Measurements from ENCODE around the gene FHIT. TPM values are rescaled to one million over a fixed set of nuclear protein-coding genes. Genes with fewer than 3 reads are reported as not detected.

Gene FHIT
- polyA plus RNA-seq, 1 of the 3 experiments (the other 2 are of a cell fraction), result 0.41 TPM

GRCh38 chr3:59788801-59789200 lies 1462.5 kb downstream of the FHIT start:
- Histone ChIP-seq H4K20me1 (ENCODE audit: insufficient read depth) (no peaks in the 10 kb centered on the region), H3K27me3 (ENCODE audit: insufficient read depth) (no peaks in the 10 kb centered on the region), H3K9me2 (no peaks in the 10 kb centered on the region), H3K79me2 (ENCODE audit: insufficient read depth) (no peaks in the 10 kb centered on the region), H3K4me1 (ENCODE audit: control insufficient read depth in 1 of 2, insufficient read depth in 2 of 2, low read depth in 1 of 2, low read length in 1 of 2) (peaks cover 0 to 4% of the 10 kb centered on the region in 2 experiments; a peak in 1 of 4 replicates), H3K36me3 (replicated peaks in 1 of 2; ENCODE audit: control insufficient read depth in 1 of 2, insufficient read depth in 2 of 2, low read length in 1 of 2) (no peaks in the 10 kb centered on the region), H3K27ac (ENCODE audit: low read depth in 2 of 2, low read length in 1 of 2) (no peak overlapping the region), H3F3A (replicated peaks; ENCODE audit: insufficient read depth) (no peaks in the 10 kb centered on the region), H3K9me3 (no peaks in the 10 kb centered on the region), H2AFZ (ENCODE audit: low read depth) (no peak overlapping the region), H3K4me3 (ENCODE audit: low read depth in 2 of 2, low read length in 1 of 2) (no peak overlapping the region), H3K9ac (no peak overlapping the region), H3K4me2 (no peak overlapping the region)
- ChIA-PET POLR2A (no interaction called here), CTCF (no interaction called here)
- no peak for TF ChIP-seq FOXJ3 (CRISPR knock-in tag; IDR thresholded peaks at IDR 0.05)
- TF ChIP-seq MEF2A (IDR thresholded peaks at IDR 0.05; ENCODE audit: borderline replicate concordance, low read depth), result no peak
- no peak for TF ChIP-seq FOSL2 (IDR thresholded peaks at IDR 0.05; ENCODE audit: borderline replicate concordance, low read depth)
- no peak for TF ChIP-seq MAX (IDR thresholded peaks at IDR 0.05; ENCODE audit: low read depth)
- TF ChIP-seq TCF12 (IDR thresholded peaks at IDR 0.05), result no peak
- TF ChIP-seq NFIC (IDR thresholded peaks at IDR 0.05; ENCODE audit: borderline replicate concordance), result no peak
- no peak for TF ChIP-seq FOXM1 (IDR thresholded peaks at IDR 0.05; ENCODE audit: low read depth)
- no peak for TF ChIP-seq PBX3 (IDR thresholded peaks at IDR 0.05)
- WGBS (ENCODE audit: low lambda C conversion rate), result 80% methylated on average over 4 of the region's 4 CpGs
- no peak for DNase-seq

- Histone ChIP-seq H3K9ac (no peak overlapping the region), H3K4me3 (ENCODE audit: low read depth in 2 of 2, low read length in 1 of 2) (no peak overlapping the region), H3K9me2 (no peaks in the 10 kb centered on the region), H3F3A (replicated peaks; ENCODE audit: insufficient read depth) (no peaks in the 10 kb centered on the region), H3K9me3 (no peaks in the 10 kb centered on the region), H4K20me1 (ENCODE audit: insufficient read depth) (no peaks in the 10 kb centered on the region), H3K4me1 (ENCODE audit: control insufficient read depth in 1 of 2, insufficient read depth in 2 of 2, low read depth in 1 of 2, low read length in 1 of 2) (peaks cover 0 to 4% of the 10 kb centered on the region in 2 experiments; a peak in 1 of 4 replicates), H3K36me3 (replicated peaks in 1 of 2; ENCODE audit: control insufficient read depth in 1 of 2, insufficient read depth in 2 of 2, low read length in 1 of 2) (no peaks in the 10 kb centered on the region), H3K4me2 (no peak overlapping the region), H2AFZ (ENCODE audit: low read depth) (no peak overlapping the region), H3K79me2 (ENCODE audit: insufficient read depth) (no peaks in the 10 kb centered on the region), H3K27ac (ENCODE audit: low read depth in 2 of 2, low read length in 1 of 2) (no peak overlapping the region), H3K27me3 (ENCODE audit: insufficient read depth) (no peaks in the 10 kb centered on the region)
- 61% methylated on average over 3 of the region's 3 CpGs for WGBS (ENCODE audit: low lambda C conversion rate)
- no peak for TF ChIP-seq MAX (IDR thresholded peaks at IDR 0.05; ENCODE audit: low read depth)
- no peak for TF ChIP-seq EP300 (IDR thresholded peaks at IDR 0.05; ENCODE audit: borderline replicate concordance in 1 of 2, low read depth in 1 of 2, low read length in 1 of 2)
- no peak for TF ChIP-seq USF1 (IDR thresholded peaks at IDR 0.05; ENCODE audit: borderline replicate concordance, low read depth)
- no peak for TF ChIP-seq MXI1 (IDR thresholded peaks at IDR 0.05; ENCODE audit: low read depth, low read length)
- TF ChIP-seq YY1 (IDR thresholded peaks at IDR 0.05; ENCODE audit: low read depth), result no peak
- no peak for TF ChIP-seq CTCF (IDR thresholded peaks at IDR 0.05)
- TF ChIP-seq IRF3 (IDR thresholded peaks at IDR 0.05; ENCODE audit: low read depth, low read length), result no peak
- no peak for TF ChIP-seq ELF1 (IDR thresholded peaks at IDR 0.05)
- no peak for TF ChIP-seq RXRA (IDR thresholded peaks at IDR 0.05; ENCODE audit: borderline replicate concordance, low read depth)
- TF ChIP-seq RCOR1 (IDR thresholded peaks at IDR 0.05; ENCODE audit: low read length), result no peak
- no peak for TF ChIP-seq CHD2 (IDR thresholded peaks at IDR 0.05; ENCODE audit: low read length, partially characterized antibody)
- CTCF ChIA-PET, result no interaction called here
- POLR2A ChIA-PET, result no interaction called here
- DNase-seq, result no peak
Measured at GRCh38 chr3:59788133-59788532, 1463.1 kb downstream of the FHIT start.
